Trophoblast cell (in vitro differentiated cells and primary cell): ENCODE data around the gene RGL1.

Source experiments
- DNase-seq, 2 donors: peaks; one replicate each; pipeline ENCODE4 v3.0.0-alpha.2; 2016
- H2AFZ ChIP-seq: 2 replicates; pipeline ENCODE4 v1.6.1; 2013; ENCODE audit warnings: low read length, moderate library complexity, mild to moderate bottlenecking; ENCODE audit not compliant: insufficient read depth, poor library complexity
- H2AK5ac ChIP-seq: 2 replicates; pipeline ENCODE4 v1.6.1; 2013; ENCODE audit warnings: mild to moderate bottlenecking, low read length
- H2BK120ac ChIP-seq: 2 replicates; pipeline ENCODE4 v1.6.1; 2013; ENCODE audit warnings: low read length, mild to moderate bottlenecking, moderate library complexity; ENCODE audit not compliant: insufficient read depth, poor library complexity
- H2BK12ac ChIP-seq: 2 replicates; pipeline ENCODE4 v1.6.1; 2013; ENCODE audit warnings: mild to moderate bottlenecking, low read length, moderate library complexity
- H2BK5ac ChIP-seq: 2 replicates; pipeline ENCODE4 v1.6.1; 2013; ENCODE audit warnings: low read length, low read depth, moderate library complexity, mild to moderate bottlenecking; ENCODE audit not compliant: poor library complexity
- H3K14ac ChIP-seq: 2 replicates; pipeline ENCODE4 v1.6.1; 2013; ENCODE audit warnings: mild to moderate bottlenecking, low read length
- H3K18ac ChIP-seq: 2 replicates; pipeline ENCODE4 v1.6.1; 2013; ENCODE audit warnings: mild to moderate bottlenecking, low read length
- H3K23ac ChIP-seq: 2 replicates; pipeline ENCODE4 v1.6.1; 2013; ENCODE audit warnings: low read length
- H3K27ac ChIP-seq: 2 replicates; pipeline ENCODE4 v1.5.1; 2013; ENCODE audit warnings: low read depth, mild to moderate bottlenecking, inconsistent platforms, low read length, moderate library complexity
- H3K27me3 ChIP-seq: 2 replicates; pipeline ENCODE4 v1.6.1; 2013; ENCODE audit warnings: inconsistent platforms, mild to moderate bottlenecking, low read length, moderate library complexity; ENCODE audit not compliant: insufficient read depth
- H3K36me3 ChIP-seq, 2 experiments: 1 replicate in 1 of 2; 2 replicates in 1 of 2; pipeline ENCODE4 v1.6.1; 2013; ENCODE audit warnings: low read length in 2 of 2, mild to moderate bottlenecking in 2 of 2, moderate library complexity in 1 of 2; ENCODE audit not compliant: insufficient read depth in 2 of 2, control insufficient read depth in 1 of 2
- H3K4ac ChIP-seq: 2 replicates; pipeline ENCODE4 v1.6.1; 2013; ENCODE audit warnings: low read depth, mild to moderate bottlenecking, low read length, moderate library complexity
- H3K4me1 ChIP-seq, 2 experiments: 1 replicate in 1 of 2; 2 replicates in 1 of 2; pipeline ENCODE4 v1.6.1; 2013; ENCODE audit warnings: low read length in 2 of 2, mild to moderate bottlenecking in 2 of 2, moderate library complexity in 1 of 2; ENCODE audit not compliant: insufficient read depth in 2 of 2, control insufficient read depth in 1 of 2
- H3K4me2 ChIP-seq: 2 replicates; pipeline ENCODE4 v1.6.1; 2013; ENCODE audit warnings: inconsistent platforms, mild to moderate bottlenecking, low read length, moderate library complexity
- H3K4me3 ChIP-seq: 2 replicates; pipeline ENCODE4 v1.5.1; 2013; ENCODE audit warnings: mild to moderate bottlenecking, low read depth, low read length, inconsistent platforms
- H3K79me1 ChIP-seq: one replicate; pipeline ENCODE4 v1.6.1; 2013; ENCODE audit warnings: low read length
- H3K79me2 ChIP-seq: 2 replicates; pipeline ENCODE4 v1.6.1; 2013; ENCODE audit warnings: low read length, mild to moderate bottlenecking; ENCODE audit not compliant: control insufficient read depth, insufficient read depth, poor library complexity
- H3K9ac ChIP-seq: 2 replicates; pipeline ENCODE4 v1.6.1; 2013; ENCODE audit warnings: mild to moderate bottlenecking, low read length
- H3K9me3 ChIP-seq: 2 replicates; pipeline ENCODE4 v1.6.1; 2013; ENCODE audit warnings: low read depth, mild to moderate bottlenecking, control low read depth, inconsistent platforms, low read length; ENCODE audit not compliant: insufficient read depth
- H4K12ac ChIP-seq: 2 replicates; pipeline ENCODE4 v1.6.1; 2013; ENCODE audit warnings: low read depth, mild to moderate bottlenecking, low read length, moderate library complexity
- H4K8ac ChIP-seq: 2 replicates; pipeline ENCODE4 v1.6.1; 2013; ENCODE audit warnings: low read depth, mild to moderate bottlenecking, low read length, moderate library complexity
- H4K91ac ChIP-seq: one replicate; pipeline ENCODE4 v1.6.1; 2013; ENCODE audit warnings: low read depth, mild to moderate bottlenecking, low read length, moderate library complexity
- WGBS: extraction: QIAGEN DNeasy Blood & Tissue Kit; methylation state at CpG from one replicate; pipeline ENCODE4 v1.1.7; 2013; ENCODE audit warnings: missing lambda C conversion rate; ENCODE audit not compliant: insufficient read length, insufficient coverage; ENCODE audit errors: extremely low coverage; 5-methylcytosine and 5-hydroxymethylcytosine counted together

The RGL1 gene

GRCh38 chr1:183769956-183770815, 34.7 kb upstream of the RGL1 start:
- H3K23ac ChIP-seq: no peak overlapping the region
- H3K4me1 ChIP-seq: no peaks in the 10 kb centered on the region
- H3K4me2 ChIP-seq: no peak overlapping the region
- no peak overlapping the region for H2AFZ ChIP-seq
- no peak overlapping the region for H3K4me3 ChIP-seq
- no peaks in the 10 kb centered on the region for H3K27me3 ChIP-seq
- no peaks in the 10 kb centered on the region for H3K79me1 ChIP-seq
- no peaks in the 10 kb centered on the region for H3K79me2 ChIP-seq
- H3K9me3 ChIP-seq: peaks cover 3% of the 10 kb centered on the region
- H2BK5ac ChIP-seq: no peak overlapping the region
- no peak overlapping the region for H2AK5ac ChIP-seq
- H2BK120ac ChIP-seq: no peak overlapping the region
- WGBS: no CpG with 5 or more reads among the region's 5 CpGs
- H4K91ac ChIP-seq: no peak overlapping the region
- H3K36me3 ChIP-seq: no peaks in the 10 kb centered on the region
- H3K27ac ChIP-seq: no peak overlapping the region
- no peak for DNase-seq
- no peak overlapping the region for H4K12ac ChIP-seq
- H4K8ac ChIP-seq: no peak overlapping the region
- no peak overlapping the region for H3K18ac ChIP-seq
- no peak overlapping the region for H3K14ac ChIP-seq
- H3K4ac ChIP-seq: no peak overlapping the region
- H3K9ac ChIP-seq: no peak overlapping the region
- no peak overlapping the region for H2BK12ac ChIP-seq

- no peak overlapping the region for H3K9ac ChIP-seq
- no peak overlapping the region for H4K12ac ChIP-seq
- H3K4me3 ChIP-seq: no peak overlapping the region
- DNase-seq: no peak
- no peak overlapping the region for H2BK120ac ChIP-seq
- H2AK5ac ChIP-seq: no peak overlapping the region
- H2AFZ ChIP-seq: no peak overlapping the region
- H3K9me3 ChIP-seq: peaks cover 3% of the 10 kb centered on the region
- no peak overlapping the region for H3K27ac ChIP-seq
- no peak overlapping the region for H4K8ac ChIP-seq
- no peak overlapping the region for H3K4me2 ChIP-seq
- H3K4ac ChIP-seq: no peak overlapping the region
- H3K18ac ChIP-seq: no peak overlapping the region
- H3K79me1 ChIP-seq: no peaks in the 10 kb centered on the region
- no peak overlapping the region for H3K14ac ChIP-seq
- H3K23ac ChIP-seq: no peak overlapping the region
- no peaks in the 10 kb centered on the region for H3K79me2 ChIP-seq
- H3K4me1 ChIP-seq: no peaks in the 10 kb centered on the region
- no peak overlapping the region for H2BK5ac ChIP-seq
- no peaks in the 10 kb centered on the region for H3K27me3 ChIP-seq
- no peak overlapping the region for H2BK12ac ChIP-seq
- H4K91ac ChIP-seq: no peak overlapping the region
- no peaks in the 10 kb centered on the region for H3K36me3 ChIP-seq
These were observed 34.1 kb upstream of the RGL1 start for GRCh38 chr1:183770816-183771128.

- peaks cover 3% of the 10 kb centered on the region for H3K9me3 ChIP-seq
- no peak overlapping the region for H3K4me3 ChIP-seq
- no peaks in the 10 kb centered on the region for H3K79me2 ChIP-seq
- no peak overlapping the region for H3K9ac ChIP-seq
- H3K27me3 ChIP-seq: no peaks in the 10 kb centered on the region
- no peak overlapping the region for H4K8ac ChIP-seq
- H2AK5ac ChIP-seq: no peak overlapping the region
- H2AFZ ChIP-seq: no peak overlapping the region
- H3K4me2 ChIP-seq: no peak overlapping the region
- no peak overlapping the region for H2BK5ac ChIP-seq
- no peak overlapping the region for H3K14ac ChIP-seq
- no peak overlapping the region for H4K12ac ChIP-seq
- no peak overlapping the region for H4K91ac ChIP-seq
- H3K18ac ChIP-seq: no peak overlapping the region
- DNase-seq: no peak
- H3K36me3 ChIP-seq: no peaks in the 10 kb centered on the region
- H3K23ac ChIP-seq: no peak overlapping the region
- no CpG with 5 or more reads among the region's 3 CpGs for WGBS
- no peak overlapping the region for H2BK12ac ChIP-seq
- no peaks in the 10 kb centered on the region for H3K4me1 ChIP-seq
- H3K4ac ChIP-seq: no peak overlapping the region
- no peak overlapping the region for H3K27ac ChIP-seq
- H2BK120ac ChIP-seq: no peak overlapping the region
- no peaks in the 10 kb centered on the region for H3K79me1 ChIP-seq
These were observed 31.2 kb upstream of the RGL1 start for GRCh38 chr1:183773482-183774274.

DNA sequence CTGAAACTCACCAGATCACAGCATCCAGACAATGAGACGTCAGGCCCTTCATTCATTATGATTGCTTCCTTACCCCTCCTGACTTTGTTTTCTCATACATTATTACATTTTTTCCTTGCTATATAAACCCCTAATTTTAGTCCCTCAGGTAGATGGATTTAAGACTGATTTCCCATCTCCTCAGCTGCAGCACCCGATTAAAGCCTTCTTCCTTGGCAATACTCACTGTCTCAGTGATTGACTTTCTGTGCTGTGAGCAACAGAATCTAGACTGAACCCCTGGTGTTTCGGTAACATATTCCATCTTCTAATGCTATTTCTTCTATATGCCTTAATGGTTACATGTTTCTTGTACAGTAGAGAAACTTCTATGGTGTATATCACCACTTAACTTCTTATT, 30.0 kb upstream of the RGL1 start:
- no peak overlapping the region for H4K91ac ChIP-seq
- H2AFZ ChIP-seq: no peak overlapping the region
- no peaks in the 10 kb centered on the region for H3K79me2 ChIP-seq
- H4K12ac ChIP-seq: no peak overlapping the region
- H3K4me3 ChIP-seq: no peak overlapping the region
- no peak for DNase-seq
- H3K27ac ChIP-seq: no peak overlapping the region
- no peak overlapping the region for H2AK5ac ChIP-seq
- no peak overlapping the region for H3K18ac ChIP-seq
- no peak overlapping the region for H2BK12ac ChIP-seq
- no peak overlapping the region for H3K14ac ChIP-seq
- no peak overlapping the region for H3K4ac ChIP-seq
- H4K8ac ChIP-seq: no peak overlapping the region
- H3K4me1 ChIP-seq: no peaks in the 10 kb centered on the region
- H3K4me2 ChIP-seq: no peak overlapping the region
- no peak overlapping the region for H2BK5ac ChIP-seq
- H2BK120ac ChIP-seq: no peak overlapping the region
- H3K9ac ChIP-seq: no peak overlapping the region
- H3K36me3 ChIP-seq: no peaks in the 10 kb centered on the region
- H3K9me3 ChIP-seq: peaks cover 3% of the 10 kb centered on the region
- no peak overlapping the region for H3K23ac ChIP-seq
- no peaks in the 10 kb centered on the region for H3K27me3 ChIP-seq
- WGBS: no CpG with 5 or more reads among the region's 3 CpGs
- H3K79me1 ChIP-seq: no peaks in the 10 kb centered on the region
